NCI-H2081 (cell line): ENCODE results near the gene PGP.
A peak's percentile ranks its signal among the peaks of the same experiment; 100 is the strongest.
"Not testable (repeated sequence)": the region's sequence is repeated elsewhere in the genome, so short reads cannot be mapped to it uniquely, and the experiment has no call there.

ENCODE experiments used
- DNase-seq, 2 experiments: peaks; one replicate each; lab custom pipeline; 2025; lab: John Stamatoyannopoulos, UW

PGP gene

GRCh38 chr16:2223221-2223941, 8.7 kb upstream of the PGP start, which contains the start of gene E4F1:
E4F1 (plus strand) TSS chr16:2223591; CDS start chr16:2223614, 23 bp downstream.
- DNase-seq, result peak; percentile 99

DNA sequence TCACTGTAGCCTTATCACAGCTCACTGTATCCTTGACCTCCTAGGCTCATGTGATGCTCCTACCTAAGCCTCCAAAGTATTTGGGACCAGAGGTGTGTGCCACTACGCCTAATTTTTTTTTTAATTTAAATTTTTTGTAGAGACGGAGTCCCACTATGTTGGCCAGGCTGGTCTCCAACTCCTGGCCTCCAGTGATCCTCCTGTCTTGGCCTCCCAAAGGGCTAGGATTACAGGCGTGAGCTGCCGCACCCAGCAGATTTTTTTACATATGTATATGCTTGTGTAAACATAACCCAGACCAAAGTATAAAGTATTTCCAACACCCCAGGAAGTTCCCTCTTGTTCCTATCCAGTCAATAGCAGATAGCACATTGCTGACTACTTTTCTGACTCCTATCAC, 1.7 kb upstream of the PGP start:
- no peak for DNase-seq

GRCh38 chr16:2213817-2214718, 572 bp downstream of the PGP start:
- no peak for DNase-seq

DNA sequence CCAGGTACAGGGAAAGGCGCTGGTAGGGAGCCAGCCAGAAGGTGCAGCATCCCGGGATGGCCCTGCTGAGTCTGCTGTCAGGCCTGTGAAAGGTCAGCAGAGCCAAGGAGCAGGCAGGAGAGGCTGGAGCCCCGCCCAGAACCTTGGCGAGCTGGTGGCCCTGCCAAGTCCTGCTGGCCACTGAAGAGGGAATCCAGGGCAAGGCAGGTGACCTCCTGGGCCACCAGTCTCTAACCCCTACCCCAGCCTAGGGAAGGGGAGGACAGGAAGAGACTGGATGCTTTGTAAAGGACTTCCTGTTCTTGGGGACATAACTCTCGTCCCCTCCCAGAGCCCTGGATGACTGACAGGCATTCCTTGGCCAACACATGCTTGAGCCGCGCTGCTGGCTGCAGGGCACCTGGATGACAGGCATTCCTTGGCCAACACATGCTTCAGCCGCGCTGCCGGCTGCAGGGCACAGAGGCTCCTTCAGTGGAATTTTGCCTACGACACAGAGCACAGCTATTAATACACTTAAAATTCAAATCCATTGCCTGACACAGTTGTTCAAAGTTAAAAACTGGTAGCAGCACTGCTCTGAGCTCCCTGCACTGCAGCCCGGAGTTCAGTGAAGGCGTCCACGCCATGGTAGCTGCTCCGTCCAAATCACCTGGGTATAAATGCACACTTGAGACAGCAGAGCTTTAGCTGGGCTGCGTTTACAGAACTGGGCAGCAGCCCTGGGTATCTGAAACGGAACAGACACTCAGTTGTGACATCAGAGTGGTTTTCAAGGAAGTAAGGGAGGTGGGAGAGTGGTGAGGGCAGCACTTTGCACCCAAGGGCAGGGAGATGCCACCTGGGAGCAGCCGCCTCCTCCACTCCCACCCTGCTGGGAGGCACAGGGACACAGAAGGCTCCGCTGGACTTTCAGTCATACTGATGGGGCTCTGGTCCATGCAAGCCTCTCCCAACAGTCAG, 2.0 kb downstream of the PGP start:
- no peak for DNase-seq

DNA sequence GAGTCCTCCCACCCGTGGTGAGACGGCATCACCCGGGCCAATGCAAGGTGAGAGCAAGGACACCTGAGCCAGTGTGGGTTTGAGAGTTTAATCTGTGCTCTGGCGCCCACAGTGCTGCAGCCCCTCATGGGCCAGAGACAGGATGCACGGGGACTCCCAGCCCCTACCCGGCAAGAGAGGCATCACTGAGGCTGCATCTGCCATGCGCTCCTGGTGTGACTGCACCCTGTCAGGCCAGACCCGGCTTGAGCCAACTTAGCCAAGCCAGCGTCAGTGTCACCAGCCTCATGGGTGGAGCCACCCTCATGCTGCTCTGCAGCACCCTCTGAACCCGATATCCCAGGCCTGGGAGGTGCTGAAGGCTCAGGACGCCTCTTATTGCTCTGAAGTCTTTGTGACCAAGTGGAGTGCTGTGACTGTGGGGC, 2.7 kb downstream of the PGP start:
- DNase-seq, result no peak

GRCh38 chr16:2210386-2211365, 4.0 kb downstream of the PGP start, which contains the start of gene BRICD5:
BRICD5 (minus strand) TSS chr16:2210863; CDS start chr16:2210833, 30 bp downstream.
- no peak for DNase-seq

DNA sequence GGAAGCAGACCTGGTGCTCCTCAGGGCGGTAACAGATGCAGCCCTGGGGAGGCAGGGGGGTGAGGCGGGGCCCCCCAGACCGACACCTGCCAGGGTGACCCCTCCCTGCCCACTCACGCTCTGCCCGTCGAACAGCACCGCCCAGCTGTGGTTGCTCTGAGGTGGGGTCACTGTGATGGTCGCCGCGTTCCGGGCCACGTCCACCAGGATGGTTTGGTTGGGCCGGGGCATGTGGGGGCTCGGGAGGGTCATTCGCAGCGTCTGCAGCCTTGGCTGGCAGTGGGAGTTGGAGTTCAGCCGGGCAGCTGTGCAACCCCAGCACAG, 4.7 kb downstream of the PGP start:
- no peak for DNase-seq

GRCh38 chr16:2209258-2210008, 5.2 kb downstream of the PGP start:
- DNase-seq, result no peak

DNA sequence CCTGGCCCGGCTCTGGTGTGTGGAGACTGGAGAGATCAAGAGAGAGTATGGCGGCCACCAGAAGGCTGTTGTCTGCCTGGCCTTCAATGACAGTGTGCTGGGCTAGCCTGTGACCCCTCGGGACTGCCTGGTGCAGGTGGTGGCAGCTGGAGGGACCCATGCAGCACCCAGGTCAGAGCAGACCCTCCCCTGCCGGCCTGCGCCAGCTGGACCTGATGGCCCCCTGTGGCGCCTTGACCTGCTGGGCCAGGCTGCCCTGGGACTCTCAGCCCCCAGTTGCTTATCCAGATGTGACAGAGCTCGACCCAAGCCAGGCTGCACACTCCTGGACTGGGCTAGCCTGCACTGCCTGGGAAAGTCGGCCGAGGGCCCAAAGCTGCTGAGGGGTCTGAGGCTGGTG, 5.9 kb downstream of the PGP start:
- DNase-seq, result no peak

DNA sequence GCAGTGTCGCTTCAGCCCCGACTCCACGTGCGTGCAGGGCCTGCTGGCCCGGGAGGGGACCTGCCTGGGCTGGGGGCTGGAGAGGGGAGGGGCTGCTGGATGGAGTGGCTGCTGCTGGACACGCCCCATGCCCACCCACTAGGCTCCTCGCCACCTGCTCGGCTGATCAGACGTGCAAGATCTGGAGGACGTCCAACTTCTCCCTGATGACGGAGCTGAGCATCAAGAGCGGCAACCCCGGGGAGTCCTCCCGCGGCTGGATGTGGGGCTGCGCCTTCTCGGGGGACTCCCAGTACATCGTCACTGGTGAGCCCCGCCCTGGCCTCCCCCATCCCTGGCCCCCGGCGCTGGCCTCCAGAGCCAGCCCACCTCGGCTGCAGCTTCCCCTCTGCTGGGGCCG, 6.3 kb downstream of the PGP start:
- DNase-seq, result peak in 1 of 2 experiments; percentile 50

DNA sequence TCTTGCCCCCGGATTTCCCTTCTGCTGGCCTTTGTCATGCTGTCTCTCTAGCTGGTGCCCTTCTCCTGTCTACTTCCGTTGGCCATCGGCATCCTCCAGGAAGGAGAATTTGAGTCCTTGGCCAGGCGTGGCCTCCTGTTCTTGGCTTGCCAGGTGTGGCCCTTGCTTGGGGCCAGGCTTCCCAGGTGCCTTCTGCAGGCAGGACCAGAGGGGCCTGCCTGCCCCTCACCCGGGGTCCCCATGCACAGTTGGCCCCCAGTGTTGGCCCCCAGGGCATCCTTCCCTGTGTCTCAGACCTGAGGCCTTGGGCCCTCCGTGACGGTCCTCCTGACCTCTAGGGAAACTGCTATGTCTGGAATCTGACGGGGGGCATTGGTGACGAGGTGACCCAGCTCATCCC, 6.8 kb downstream of the PGP start:
- no peak for DNase-seq

GRCh38 chr16:2206780-2207433, 7.7 kb downstream of the PGP start:
- peak in 1 of 2 experiments; percentile 30 for DNase-seq

DNA sequence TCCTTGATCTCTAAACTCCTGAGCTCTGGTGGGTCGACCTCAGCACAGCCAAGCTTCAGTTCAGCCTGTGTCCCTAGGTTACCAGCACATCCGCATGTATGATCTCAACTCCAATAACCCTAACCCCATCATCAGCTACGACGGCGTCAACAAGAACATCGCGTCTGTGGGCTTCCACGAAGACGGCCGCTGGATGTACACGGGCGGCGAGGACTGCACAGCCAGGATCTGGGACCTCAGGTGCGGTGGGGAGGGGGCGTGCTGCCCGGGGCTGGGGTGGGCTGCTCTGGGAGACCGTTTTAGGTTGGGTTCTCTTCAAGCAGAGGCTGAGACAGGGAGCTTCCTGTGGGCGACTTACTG, 8.2 kb downstream of the PGP start:
- no peak for DNase-seq

DNA sequence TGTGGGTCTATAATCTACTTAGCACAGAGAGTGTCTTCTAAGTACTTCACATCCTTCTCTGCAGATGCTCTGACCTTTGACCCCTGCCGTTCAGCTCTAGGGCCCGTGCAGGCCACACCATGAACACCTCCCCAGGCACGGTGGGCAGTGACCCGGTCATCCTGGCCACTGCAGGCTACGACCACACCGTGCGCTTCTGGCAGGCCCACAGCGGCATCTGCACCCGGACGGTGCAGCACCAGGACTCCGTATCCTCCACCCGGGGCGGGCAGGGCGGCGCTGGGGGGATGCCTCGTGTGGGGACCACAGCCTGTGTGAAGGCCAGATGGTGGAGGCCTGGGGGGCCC, 8.7 kb downstream of the PGP start:
- DNase-seq, result no peak

GRCh38 chr16:2205104-2205966, 9.3 kb downstream of the PGP start, which contains the start of gene MLST8:
MLST8 (plus strand) TSS chr16:2205454; CDS start chr16:2206086, 632 bp downstream.
- peak; percentile 79 to 82 for DNase-seq

DNA sequence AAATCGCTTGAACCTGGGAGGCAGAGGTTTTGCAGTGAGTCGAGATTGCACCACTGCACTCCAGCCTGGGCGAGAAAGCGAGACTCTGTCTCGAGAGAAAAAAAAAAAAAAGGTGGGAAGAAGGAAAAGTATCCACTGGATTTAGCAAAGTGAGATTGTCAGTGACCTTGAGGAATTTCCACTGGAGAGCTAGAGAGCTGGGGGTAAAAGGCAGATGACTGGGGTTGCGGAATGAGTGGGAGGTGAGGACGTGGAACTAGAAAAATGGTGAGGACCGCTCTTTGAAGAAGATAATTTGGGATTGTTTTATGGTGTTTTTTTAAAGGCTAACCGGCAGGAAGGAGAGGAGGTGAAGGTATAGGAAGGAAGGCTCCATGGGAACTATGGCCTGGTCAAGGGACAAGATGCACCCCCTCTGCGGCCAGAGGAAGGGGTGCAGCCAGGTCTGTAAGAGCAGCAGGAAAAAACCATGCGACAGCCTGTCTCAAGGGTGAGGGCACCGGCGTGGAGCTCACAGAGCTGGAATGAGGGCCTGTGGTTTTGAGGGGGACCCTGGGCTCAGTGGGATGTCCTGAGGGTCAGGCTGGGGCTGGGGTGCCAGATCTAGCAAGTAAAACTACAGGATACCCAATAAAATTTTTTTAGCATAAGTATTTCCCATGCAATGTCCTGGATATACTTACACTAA, 10.1 kb downstream of the PGP start:
- no peak for DNase-seq

GRCh38 chr16:2203119-2203688, 11.4 kb downstream of the PGP start:
- not testable (repeated sequence) for DNase-seq

DNA sequence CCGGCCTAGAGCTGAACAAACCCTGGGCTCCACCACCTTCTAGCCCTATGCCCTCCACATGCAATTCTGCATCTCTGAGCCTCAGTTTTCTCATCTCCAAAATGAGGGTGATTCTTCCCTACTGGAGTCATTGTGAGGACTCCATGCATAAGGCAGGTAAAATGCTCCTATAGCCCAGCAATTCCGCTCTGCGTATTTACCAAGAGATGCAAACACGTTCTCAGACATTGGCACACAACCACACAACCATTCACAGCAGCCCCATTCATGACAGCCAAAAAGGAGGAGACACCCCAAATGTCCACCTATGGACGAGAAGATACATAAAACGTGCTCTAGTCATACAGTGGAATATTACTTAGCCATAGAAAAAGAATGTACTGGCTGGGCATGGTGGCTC, 14.3 kb downstream of the PGP start:
- no peak for DNase-seq
